ENCODE results near the gene ZEB2.

ZEB2 gene

GRCh38 chr2:144430722-144431391 lies 89.1 kb downstream of the ZEB2 start:
- DNase-seq (ENCODE audit: extremely low read depth, low read depth), result no peak
- TF ChIP-seq CTCF (IDR thresholded peaks at IDR 0.05; ENCODE audit: low read depth, low read length), result no peak

GRCh38 chr2:144429396-144430112 lies 90.4 kb downstream of the ZEB2 start:
- no peak for TF ChIP-seq CTCF (IDR thresholded peaks at IDR 0.05; ENCODE audit: low read depth, low read length)

GRCh38 chr2:144426981-144427479 lies 92.9 kb downstream of the ZEB2 start:
- no peak for TF ChIP-seq CTCF (IDR thresholded peaks at IDR 0.05; ENCODE audit: low read depth, low read length)
- no peak for DNase-seq (ENCODE audit: extremely low read depth, low read depth)

More at GRCh38 chr2:144429396-144430112, 90.4 kb downstream of the ZEB2 start:
- no peak for DNase-seq (ENCODE audit: extremely low read depth, low read depth)

DNA sequence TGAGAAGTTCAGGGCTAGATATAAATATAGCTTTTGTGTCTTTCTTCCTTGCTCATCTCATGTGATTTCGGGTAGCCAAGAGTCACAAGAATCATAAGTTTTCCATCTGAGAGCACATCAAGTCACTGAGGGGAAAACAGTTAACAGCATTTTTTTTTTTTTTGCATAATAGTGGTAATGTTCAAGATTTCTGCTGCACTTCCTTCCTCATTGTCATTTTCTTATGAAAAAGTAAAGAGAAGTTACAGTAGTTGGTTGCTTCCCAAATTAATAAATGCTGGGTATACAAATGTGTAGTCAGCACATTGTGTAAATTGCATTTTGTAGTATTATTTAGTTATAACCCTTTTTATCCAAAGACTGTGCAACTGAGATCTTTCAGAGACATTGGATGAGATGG lies 93.6 kb downstream of the ZEB2 start:
- TF ChIP-seq CTCF (IDR thresholded peaks at IDR 0.05; ENCODE audit: low read depth, low read length), result no peak
- no peak for DNase-seq (ENCODE audit: extremely low read depth, low read depth)

GRCh38 chr2:144424559-144425240 lies 95.2 kb downstream of the ZEB2 start:
- no peak for DNase-seq (ENCODE audit: extremely low read depth, low read depth)
- TF ChIP-seq CTCF (IDR thresholded peaks at IDR 0.05; ENCODE audit: low read depth, low read length), result no peak

DNA sequence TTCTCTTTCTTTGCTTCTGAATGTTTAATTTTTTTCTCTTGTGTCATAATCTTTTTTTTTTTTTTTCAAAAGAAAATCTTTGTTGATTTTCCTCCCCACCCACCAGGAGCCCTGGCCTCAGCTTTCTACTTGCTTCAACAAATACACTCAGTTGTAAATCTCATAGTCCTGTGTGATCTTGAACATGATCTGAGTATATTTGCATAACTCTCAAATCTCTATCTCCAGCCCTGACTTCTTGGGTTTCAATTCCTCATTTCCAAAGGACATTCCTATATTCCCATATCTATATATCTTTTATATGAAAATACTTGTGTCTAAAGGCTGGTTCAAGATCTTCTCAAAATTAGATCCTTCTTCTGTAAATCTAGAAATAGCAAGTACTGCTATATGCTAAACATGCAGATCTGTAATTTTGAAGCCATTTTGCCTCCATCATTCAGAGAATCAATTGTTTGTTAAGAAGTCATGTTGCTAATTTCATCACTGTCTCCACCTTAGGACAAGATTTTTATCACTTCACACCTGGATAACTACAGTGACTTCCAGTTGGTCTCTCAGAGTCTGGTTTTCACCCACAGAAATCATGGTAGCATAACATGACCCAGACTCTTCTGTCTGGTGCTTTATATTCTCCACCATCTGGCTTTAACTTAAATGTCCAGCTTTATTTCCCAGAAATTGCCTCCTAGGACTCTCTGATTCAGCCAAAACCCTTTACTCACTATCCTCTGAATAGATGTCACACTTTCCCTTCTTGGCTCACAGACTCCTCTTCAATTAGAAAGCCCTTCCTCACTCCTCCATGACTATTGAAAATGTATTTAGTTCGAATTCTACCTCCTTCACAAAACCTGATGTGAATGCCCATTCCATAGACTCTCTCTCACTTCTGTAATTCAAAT lies 98.1 kb downstream of the ZEB2 start:
- no peak for TF ChIP-seq CTCF (IDR thresholded peaks at IDR 0.05; ENCODE audit: low read depth, low read length)
- DNase-seq (ENCODE audit: extremely low read depth, low read depth), result no peak

All from AG09319 (cell line).